Activated T-helper 1 cell treated with anti-CD3 and anti-CD28 coated beads, Interleukin-12 subunit alpha, Interleukin-12 subunit beta, Interleukin-2, Interleukin-4 antibody, amounts not matched to agents 30 ng/mL and 10 ng/mL and 1 ng/mL, durations not matched to agents 14 hours and 24 hours and 36 hours (primary cell): ENCODE measurements around the gene PIGH. TPM values are rescaled to one million over a fixed set of nuclear protein-coding genes. Genes with fewer than 3 reads are reported as not detected.

ENCODE experiments used
- DNase-seq: peaks from one replicate; pipeline ENCODE4 v3.0.0; 2021; ENCODE audit warnings: low spot score
- H3K27ac Mint-ChIP-seq: one replicate; pipeline ENCODE4 v1.8.0; 2021; ENCODE audit warnings: mild to moderate bottlenecking, mixed read lengths
- H3K27me3 Mint-ChIP-seq: one replicate; pipeline ENCODE4 v1.8.0; 2022; ENCODE audit warnings: mild to moderate bottlenecking, moderate library complexity, mixed read lengths; ENCODE audit not compliant: insufficient read depth
- H3K36me3 Mint-ChIP-seq: one replicate; pipeline ENCODE4 v1.8.0; 2021; ENCODE audit warnings: low read depth, mixed read lengths
- H3K4me1 Mint-ChIP-seq: one replicate; pipeline ENCODE4 v1.8.0; 2021; ENCODE audit warnings: low read depth, mixed read lengths
- H3K4me3 Mint-ChIP-seq: one replicate; pipeline ENCODE4 v1.8.0; 2021; ENCODE audit warnings: mild to moderate bottlenecking, moderate library complexity, mixed read lengths
- H3K9me3 Mint-ChIP-seq: one replicate; pipeline ENCODE4 v1.8.0; 2021; ENCODE audit warnings: mixed read lengths
- intact Hi-C: fragments of 100-400 bp; cut with micrococcal nuclease; formaldehyde crosslinking; loops from one replicate; pipeline ENCODE4 v1.15.1; 2024
- total RNA-seq: library from RNA; stranded (reverse); gene quantifications from 2 replicates; pipeline ENCODE4 v1.2.3, GENCODE V29; 2022

The PIGH gene
- total RNA-seq, 1 donor from 2014 or later = 22.7 TPM

DNA sequence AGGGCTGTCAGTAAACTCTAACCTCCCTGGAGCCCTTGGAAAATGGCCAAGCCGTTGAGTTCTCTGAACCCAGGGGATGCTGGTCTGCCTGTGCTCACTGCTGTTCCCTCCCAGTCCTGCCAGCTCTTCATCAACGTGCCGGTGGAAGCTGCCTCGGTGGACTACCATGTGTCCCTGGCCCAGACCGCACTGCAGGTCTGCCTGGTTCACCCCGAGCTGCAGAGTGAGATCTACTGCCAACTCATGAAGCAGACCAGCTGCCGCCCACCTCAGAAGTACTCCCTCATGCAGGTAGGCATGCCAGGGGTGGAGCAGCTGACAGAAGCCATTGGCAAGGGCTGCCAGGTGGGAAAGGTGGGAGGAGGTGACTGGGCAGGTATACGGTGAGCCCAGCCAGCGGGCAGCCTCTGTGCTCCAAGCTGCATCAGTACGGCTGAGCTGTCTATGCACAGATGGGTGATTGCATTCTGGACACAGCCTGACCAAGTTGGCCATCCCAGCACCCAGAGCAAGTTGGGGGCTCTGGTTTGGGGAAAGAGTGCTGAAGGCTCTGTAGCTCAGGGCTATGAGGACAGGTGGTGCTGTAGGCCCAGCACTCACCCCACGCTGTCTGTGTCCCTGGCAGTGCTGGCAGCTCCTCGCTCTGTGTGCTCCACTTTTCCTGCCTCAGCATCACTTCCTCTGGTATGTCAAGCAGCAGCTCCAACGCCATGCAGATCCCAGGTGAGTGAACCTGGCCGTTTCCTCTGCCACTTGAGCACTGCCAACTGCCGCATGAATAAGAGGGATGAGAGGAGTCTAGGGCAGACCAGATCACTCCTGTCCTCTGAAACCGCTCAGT, 21.9 kb downstream of the PIGH start:
- H3K36me3 Mint-ChIP-seq = no peaks in the 10 kb centered on the region
- H3K4me3 Mint-ChIP-seq = no peak overlapping the region
- peaks cover 6% of the 10 kb centered on the region for H3K4me1 Mint-ChIP-seq
- DNase-seq = no peak
- H3K27ac Mint-ChIP-seq = no peak overlapping the region
- no peaks in the 10 kb centered on the region for H3K27me3 Mint-ChIP-seq
- H3K9me3 Mint-ChIP-seq = no peaks in the 10 kb centered on the region
- intact Hi-C loops = no loop called here

DNA sequence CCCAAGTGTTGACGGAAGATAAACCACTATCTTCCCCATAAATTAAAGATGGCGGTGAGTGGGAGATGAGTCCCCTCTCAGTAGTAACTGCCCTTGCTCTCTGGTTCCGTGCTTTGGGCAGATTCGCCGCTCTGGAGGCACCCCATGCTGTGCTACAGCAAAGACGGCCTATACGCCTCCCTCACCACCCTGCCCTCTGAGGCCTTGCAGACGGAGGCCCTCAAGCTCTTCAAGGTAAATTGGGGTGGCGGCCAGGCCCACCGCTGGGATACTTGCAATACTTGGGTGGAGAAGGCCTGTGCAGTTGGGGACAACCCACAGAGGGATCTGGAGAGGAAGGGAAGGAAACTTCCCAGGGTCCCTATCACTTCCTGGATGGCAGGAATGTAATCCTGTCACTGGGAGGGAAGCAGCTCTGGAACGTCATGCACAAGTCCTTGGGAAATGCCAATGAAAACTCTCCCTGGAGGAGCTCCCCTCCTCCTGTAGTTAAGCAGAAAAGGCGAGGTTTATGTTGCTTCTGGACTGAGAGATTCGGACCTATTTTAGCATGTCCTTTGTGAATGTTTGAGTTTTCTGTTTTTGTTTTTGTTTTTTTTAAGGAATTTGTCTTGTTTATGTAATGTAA, 22.8 kb downstream of the PIGH start:
- no peaks in the 10 kb centered on the region for H3K9me3 Mint-ChIP-seq
- H3K4me1 Mint-ChIP-seq = peaks cover 6% of the 10 kb centered on the region

DNA sequence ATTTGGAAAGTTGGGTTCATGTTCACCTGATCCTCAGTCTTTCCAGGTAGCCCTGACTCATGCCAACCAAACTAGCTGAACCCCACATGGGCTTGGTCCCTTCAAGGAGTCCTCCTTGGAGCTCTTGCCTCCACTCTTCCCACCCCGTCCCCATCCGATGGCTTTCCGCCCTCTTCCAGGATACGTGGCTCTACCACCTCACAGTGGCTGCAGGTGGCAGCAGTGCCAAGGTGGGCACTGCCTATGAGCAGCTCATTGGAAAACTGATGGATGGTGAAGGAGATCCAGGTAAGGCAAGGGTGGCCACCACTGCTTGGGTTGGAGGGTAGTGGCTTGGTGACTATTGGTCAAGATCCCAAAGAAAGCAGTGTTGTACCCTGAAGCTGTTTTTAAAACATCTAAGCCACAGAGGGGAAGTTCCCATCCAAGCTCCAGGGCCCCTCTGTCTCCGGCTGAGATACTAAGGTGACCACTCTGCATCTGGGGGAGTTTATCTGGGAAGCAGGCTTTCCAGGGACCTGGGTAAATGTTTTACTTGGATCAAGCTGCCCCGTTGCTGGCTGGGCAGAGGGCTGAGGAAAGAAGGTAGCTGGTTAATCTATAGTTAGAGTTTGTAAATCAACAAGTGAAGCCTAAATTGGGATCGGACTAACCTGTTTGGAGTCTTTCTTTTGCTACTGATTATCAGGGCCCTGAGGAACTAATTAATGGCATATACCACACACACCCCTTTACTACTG, 23.7 kb downstream of the PIGH start:
- Mint-ChIP-seq H3K9me3 (no peaks in the 10 kb centered on the region), H3K27ac (no peak overlapping the region), H3K4me1 (peaks cover under 1% of the 10 kb centered on the region), H3K4me3 (no peak overlapping the region), H3K36me3 (no peaks in the 10 kb centered on the region), H3K27me3 (peaks cover 5% of the 10 kb centered on the region)
- no peak for DNase-seq
- intact Hi-C loops = no loop called here

More for the DNA sequence above, 22.8 kb downstream of the PIGH start:
- DNase-seq = no peak
- H3K4me3 Mint-ChIP-seq = no peak overlapping the region
- H3K27me3 Mint-ChIP-seq = peaks cover 5% of the 10 kb centered on the region
- intact Hi-C loops = no loop called here
- no peaks in the 10 kb centered on the region for H3K36me3 Mint-ChIP-seq
- H3K27ac Mint-ChIP-seq = no peak overlapping the region

DNA sequence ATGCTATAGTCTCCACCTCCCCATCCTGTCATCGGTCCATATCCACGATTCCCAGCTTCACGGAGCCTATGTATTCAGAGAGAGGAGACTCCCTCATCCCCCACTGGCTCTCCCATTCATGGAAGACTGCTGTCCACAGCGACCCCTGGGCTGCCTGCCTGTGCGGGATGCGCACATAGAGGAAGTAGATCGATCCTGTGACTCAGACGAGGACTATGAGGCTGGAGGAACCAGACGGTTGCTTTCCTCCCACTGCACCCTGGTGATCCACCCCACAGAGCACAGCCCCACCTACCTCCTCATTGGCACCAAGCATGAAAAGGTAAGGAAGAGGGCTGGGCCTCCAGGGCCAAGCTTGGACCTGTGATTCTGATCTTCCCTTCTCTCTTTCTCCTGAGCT, 24.4 kb downstream of the PIGH start:
- H3K4me3 Mint-ChIP-seq = no peak overlapping the region
- H3K36me3 Mint-ChIP-seq = no peaks in the 10 kb centered on the region
- DNase-seq = no peak
- no peaks in the 10 kb centered on the region for H3K4me1 Mint-ChIP-seq
- no peak overlapping the region for H3K27ac Mint-ChIP-seq
- intact Hi-C loops = no loop called here
- H3K9me3 Mint-ChIP-seq = no peaks in the 10 kb centered on the region
- peaks cover 5% of the 10 kb centered on the region for H3K27me3 Mint-ChIP-seq

DNA sequence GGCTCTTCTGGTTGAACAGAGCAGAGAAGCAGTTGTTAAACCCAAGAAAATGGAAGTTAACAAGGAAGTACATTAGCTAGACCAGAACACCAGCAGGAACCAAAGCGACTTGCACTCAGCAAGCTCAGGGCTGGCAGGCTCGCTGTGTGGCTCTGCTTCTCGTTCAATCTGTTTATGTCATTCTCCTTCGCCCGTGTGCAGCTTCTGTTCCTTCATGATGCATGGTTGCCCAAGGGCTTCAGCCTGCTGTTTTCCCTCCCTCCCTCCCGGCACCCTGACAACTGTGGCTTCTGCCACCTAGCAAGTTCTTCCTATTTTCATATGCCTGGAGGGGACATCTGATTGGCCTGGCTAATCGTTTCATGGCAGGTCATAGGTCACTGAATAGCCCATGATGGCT, 25.3 kb downstream of the PIGH start:
- Mint-ChIP-seq H3K9me3 (no peaks in the 10 kb centered on the region), H3K4me3 (no peak overlapping the region), H3K27me3 (peaks cover 5% of the 10 kb centered on the region), H3K27ac (no peak overlapping the region), H3K36me3 (no peaks in the 10 kb centered on the region), H3K4me1 (no peaks in the 10 kb centered on the region)
- no peak for DNase-seq
- intact Hi-C loops = no loop called here

DNA sequence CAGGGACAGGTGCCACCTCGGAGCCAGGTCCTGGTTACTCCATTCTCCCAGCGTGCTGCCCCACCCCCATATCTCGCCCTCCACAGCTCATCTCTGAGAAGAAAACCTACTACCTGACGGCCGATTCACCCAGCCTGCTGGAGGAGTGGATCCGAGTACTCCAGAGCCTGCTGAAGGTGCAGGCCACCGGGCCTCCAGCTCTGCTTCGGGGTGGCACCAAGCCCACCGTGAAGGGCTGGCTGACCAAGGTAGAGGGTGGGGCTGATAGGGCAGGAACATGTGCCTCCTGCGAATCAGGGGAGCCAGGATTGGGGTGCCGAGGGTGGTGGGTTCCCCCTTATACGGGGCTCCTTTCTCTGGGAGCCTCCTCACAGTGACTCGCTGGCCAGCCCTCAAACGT, 25.9 kb downstream of the PIGH start:
- Mint-ChIP-seq H3K9me3 (no peaks in the 10 kb centered on the region), H3K36me3 (no peaks in the 10 kb centered on the region), H3K27ac (no peak overlapping the region), H3K4me1 (no peaks in the 10 kb centered on the region), H3K4me3 (no peak overlapping the region), H3K27me3 (peaks cover 5% of the 10 kb centered on the region)
- no peak for DNase-seq
- intact Hi-C loops = no loop called here

DNA sequence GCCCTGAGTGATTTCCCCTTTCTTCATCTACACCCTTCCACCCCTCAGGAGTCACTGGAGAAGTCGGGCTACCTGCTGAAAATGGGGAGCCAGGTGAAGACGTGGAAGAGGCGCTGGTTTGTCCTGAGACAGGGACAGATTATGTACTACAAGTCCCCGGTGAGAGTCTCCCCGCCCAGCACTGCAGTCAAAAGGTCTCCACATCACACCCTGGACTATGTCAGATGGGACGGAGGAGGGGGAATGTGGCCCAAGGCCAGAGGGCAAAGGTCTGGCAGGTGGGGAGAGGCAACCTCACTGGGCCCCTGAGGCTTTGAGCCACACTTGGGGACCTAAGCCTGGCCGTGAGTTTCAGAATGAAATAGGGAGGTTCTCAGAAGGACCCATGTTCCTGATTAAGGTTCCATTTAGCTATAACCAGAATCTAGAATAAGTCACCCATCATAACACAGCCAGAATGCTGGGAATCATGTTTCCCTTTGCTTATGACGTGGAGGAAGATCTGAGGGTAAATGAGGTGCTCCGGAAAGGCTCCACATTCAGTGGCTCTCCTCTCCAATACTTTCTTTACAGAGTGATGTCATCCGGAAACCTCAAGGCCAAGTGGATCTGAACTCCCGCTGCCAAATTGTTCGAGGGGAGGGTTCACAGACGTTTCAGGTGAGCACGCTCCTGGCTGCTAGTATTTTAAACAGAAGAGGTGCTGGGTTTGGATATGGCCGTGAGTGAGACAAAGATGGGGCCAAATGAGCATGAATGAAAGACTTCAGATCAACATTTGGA, 26.6 kb downstream of the PIGH start:
- Mint-ChIP-seq H3K27me3 (peaks cover 5% of the 10 kb centered on the region), H3K4me3 (no peak overlapping the region), H3K4me1 (no peaks in the 10 kb centered on the region), H3K27ac (no peak overlapping the region), H3K36me3 (no peaks in the 10 kb centered on the region), H3K9me3 (no peaks in the 10 kb centered on the region)
- no peak for DNase-seq
- intact Hi-C loops = no loop called here

DNA sequence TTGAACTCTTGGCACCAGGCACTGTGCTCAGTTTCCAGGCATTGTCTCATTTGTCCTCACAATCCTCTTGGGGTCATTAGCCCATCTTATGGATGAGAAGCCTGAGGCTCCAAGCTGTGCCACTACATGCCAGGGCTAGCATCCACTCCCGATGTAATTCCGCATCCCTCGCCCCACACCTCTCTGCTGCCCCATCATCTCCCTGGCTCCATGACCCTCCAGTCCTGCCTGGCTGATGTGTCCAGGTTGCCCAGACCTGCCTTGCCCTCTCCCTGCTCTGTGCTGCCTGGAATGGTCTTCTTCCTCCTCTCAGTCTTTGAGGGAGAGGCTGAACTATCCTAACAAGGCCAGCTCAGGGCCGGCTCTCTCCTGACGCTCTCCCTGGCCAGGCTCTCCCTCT, 27.5 kb downstream of the PIGH start:
- Mint-ChIP-seq H3K4me3 (no peak overlapping the region), H3K36me3 (no peaks in the 10 kb centered on the region), H3K27ac (no peak overlapping the region), H3K4me1 (peaks cover 1% of the 10 kb centered on the region), H3K9me3 (no peaks in the 10 kb centered on the region), H3K27me3 (peaks cover 5% of the 10 kb centered on the region)
- no peak for DNase-seq
- intact Hi-C loops = no loop called here

DNA sequence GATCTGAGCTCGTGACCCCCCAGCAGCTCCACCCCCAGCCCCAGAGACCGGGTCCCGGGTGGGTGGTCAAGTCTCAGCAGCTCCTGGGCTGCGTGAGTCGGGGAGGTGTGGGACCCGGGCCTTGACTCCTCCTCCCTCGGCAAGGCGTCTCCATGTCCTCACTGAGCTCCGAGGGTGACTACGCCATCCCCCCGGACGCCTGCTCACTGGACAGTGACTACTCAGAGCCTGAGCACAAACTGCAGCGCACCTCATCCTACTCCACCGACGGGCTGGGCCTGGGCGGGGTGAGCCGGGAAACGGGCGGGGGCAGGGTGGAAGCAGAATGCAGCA, 28.1 kb downstream of the PIGH start:
- H3K9me3 Mint-ChIP-seq = no peaks in the 10 kb centered on the region
- H3K4me3 Mint-ChIP-seq = no peak overlapping the region
- peaks cover 8% of the 10 kb centered on the region for H3K4me1 Mint-ChIP-seq
- no peak overlapping the region for H3K27ac Mint-ChIP-seq
- H3K36me3 Mint-ChIP-seq = no peaks in the 10 kb centered on the region
- peaks cover 5% of the 10 kb centered on the region for H3K27me3 Mint-ChIP-seq
- no peak for DNase-seq
- intact Hi-C loops = loop anchor here (1.0 kb wide), 2 partner anchors 46 to 145 kb away; no protein-coding TSS in a partner anchor

DNA sequence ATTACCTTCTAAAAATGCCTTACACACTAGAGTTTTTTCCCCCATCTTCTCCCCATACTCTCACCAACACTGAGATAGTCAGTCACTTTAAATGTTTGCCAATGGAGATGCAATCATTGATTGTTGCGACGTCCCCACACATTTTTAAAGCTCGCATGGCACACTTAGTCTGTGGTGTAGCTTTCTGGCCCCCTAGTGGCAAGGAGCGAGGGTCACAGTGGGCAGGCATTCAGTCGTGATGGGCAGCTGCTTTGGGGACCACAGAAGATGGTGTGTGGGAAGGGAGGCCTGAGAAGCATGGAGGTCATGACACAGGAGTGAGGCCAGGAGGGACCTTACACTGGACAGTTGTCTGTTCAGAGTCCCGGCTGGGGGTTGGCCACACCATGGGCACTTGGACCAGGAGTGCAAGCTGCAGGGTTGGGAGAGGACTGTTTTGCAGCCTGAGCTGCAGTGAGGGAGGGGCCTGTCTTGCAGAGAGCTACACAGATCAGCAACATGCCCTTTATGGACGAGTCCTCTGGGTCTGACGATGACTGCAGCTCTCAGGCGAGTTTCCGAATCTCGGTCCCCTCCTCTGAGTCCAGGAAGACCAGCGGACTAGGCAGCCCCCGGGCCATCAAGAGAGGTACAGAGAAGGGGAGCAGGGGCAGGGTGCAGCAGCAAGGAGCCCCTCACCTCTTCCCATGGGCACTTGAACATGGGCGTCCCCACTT, 28.6 kb downstream of the PIGH start:
- peak; percentile 54 for DNase-seq
- Mint-ChIP-seq H3K36me3 (no peaks in the 10 kb centered on the region), H3K27me3 (peaks cover 5% of the 10 kb centered on the region), H3K4me3 (no peak overlapping the region), H3K4me1 (peaks cover 8% of the 10 kb centered on the region), H3K27ac (no peak overlapping the region), H3K9me3 (no peaks in the 10 kb centered on the region)
- intact Hi-C loops = loop anchor here (1.0 kb wide), 2 partner anchors 45 to 144 kb away; no protein-coding TSS in a partner anchor

DNA sequence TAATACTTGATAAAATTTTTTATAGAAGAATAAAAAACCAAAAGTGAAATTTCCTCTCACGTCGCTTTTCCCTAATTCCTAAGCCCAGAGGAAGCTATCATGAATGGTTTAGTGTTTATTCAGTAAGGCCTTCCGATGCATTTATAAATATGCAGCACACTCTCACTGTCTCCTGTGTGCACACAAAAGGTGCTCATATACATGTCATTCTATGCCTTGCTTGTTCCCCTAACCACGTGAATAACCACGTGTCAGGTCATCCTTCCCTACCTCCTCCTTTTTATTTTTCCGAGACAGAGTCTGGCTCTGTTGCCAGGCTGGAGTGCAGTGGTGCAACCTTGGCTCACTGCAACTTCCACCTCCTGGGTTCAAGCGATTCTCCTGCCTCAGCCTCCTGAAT, 29.6 kb downstream of the PIGH start:
- peaks cover 8% of the 10 kb centered on the region for H3K4me1 Mint-ChIP-seq
- H3K9me3 Mint-ChIP-seq = no peaks in the 10 kb centered on the region
- H3K36me3 Mint-ChIP-seq = no peaks in the 10 kb centered on the region
- intact Hi-C loops = no loop called here
- H3K27me3 Mint-ChIP-seq = peaks cover 5% of the 10 kb centered on the region
- no peak overlapping the region for H3K27ac Mint-ChIP-seq
- no peak for DNase-seq
- H3K4me3 Mint-ChIP-seq = no peak overlapping the region

DNA sequence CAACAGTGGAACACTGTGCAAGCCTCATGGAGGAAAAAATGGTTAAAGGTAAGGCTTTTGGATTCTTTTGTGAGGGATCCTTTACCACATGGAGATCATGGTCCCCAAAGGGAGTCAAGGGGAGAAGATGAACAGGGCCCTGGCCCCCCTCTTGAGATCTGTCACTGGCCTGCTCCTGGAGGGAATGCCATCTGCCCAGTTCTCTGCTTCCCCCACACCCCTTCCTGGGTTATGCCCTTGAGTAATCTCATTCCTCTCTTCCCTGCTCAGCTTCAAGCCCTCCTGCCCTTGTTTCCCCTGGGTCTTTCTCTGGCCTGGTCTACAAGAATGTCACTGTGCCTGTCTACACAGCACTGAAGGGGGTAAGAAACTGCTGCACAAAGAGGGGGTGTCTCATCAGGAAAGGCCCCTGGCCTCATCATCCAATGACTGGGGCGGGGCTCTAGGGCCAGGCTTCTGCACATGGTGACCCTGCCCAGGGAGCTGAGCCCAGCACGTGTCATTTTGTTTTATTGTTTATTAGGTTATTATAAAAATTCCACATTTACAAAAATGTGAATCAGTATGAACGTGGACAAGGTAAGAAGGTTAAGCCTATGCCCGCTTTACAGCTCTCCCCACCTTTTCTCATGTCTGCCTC, 30.3 kb downstream of the PIGH start:
- Mint-ChIP-seq H3K36me3 (no peaks in the 10 kb centered on the region), H3K27ac (no peak overlapping the region), H3K27me3 (peaks cover 5% of the 10 kb centered on the region), H3K4me3 (no peak overlapping the region), H3K9me3 (no peaks in the 10 kb centered on the region), H3K4me1 (peaks cover 8% of the 10 kb centered on the region)
- intact Hi-C loops = no loop called here
- no peak for DNase-seq
